Loucy (cell line): ENCODE measurements around the gene FAM20C.

ENCODE experiments used
- EZH2phosphoT487 ChIP-seq: fragments of 200-600 bp; IDR thresholded peaks from 2 replicates; pipeline ENCODE4 v1.6.1; 2018; ENCODE audit warnings: antibody characterized with exemption, mild to moderate bottlenecking, moderate library complexity, borderline replicate concordance
- TF ChIP-seq, protein P1 (sequence below): fragments of 200-600 bp; sonication (generic); conservative IDR thresholded peaks from 2 replicates; pipeline ENCODE4 v1.5.1; 2014; ENCODE audit warnings: mild to moderate bottlenecking, antibody characterized with exemption, low read length

DNA sequence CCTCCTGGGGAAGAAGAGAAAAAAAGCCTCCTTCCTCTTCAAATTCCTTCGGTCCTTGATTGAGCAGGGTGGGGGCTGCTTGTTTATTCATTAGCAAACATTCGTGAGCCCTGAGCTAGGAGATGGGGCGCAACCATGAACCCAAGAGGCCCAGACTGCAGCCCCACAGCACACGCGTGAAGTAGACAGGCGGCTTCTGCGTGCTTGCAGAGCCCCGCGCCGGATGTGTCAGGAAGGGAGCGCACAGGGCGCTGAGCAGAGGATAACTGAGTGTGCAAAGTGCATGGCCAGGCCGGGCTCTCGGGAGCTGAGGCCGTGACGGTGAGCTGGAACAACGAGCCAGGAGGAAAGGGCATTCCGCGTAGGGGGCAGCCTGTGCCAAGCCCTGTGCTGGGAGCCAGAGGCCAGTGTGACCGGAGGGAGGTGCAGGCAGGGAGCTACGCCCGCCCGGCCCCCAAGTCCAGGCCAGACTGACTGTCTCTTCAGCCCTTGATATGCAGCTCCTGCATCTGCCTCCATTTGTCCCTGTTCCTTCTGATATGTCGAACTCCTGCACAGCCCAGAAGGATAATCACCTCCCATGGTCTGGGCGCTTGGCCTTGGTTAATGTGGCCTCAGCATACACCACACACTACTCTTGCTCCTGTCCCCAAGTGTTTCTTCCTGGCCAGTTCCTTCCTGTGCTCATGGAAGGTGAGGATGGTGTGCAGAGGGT, 102.2 kb downstream of the FAM20C start:
- TF ChIP-seq, protein P1, sequence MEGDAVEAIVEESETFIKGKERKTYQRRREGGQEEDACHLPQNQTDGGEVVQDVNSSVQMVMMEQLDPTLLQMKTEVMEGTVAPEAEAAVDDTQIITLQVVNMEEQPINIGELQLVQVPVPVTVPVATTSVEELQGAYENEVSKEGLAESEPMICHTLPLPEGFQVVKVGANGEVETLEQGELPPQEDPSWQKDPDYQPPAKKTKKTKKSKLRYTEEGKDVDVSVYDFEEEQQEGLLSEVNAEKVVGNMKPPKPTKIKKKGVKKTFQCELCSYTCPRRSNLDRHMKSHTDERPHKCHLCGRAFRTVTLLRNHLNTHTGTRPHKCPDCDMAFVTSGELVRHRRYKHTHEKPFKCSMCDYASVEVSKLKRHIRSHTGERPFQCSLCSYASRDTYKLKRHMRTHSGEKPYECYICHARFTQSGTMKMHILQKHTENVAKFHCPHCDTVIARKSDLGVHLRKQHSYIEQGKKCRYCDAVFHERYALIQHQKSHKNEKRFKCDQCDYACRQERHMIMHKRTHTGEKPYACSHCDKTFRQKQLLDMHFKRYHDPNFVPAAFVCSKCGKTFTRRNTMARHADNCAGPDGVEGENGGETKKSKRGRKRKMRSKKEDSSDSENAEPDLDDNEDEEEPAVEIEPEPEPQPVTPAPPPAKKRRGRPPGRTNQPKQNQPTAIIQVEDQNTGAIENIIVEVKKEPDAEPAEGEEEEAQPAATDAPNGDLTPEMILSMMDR: no peak
- TF ChIP-seq EZH2phosphoT487: no peak
